Hepatocyte (in vitro differentiated cells): ENCODE results near the gene HBD. TPM values are rescaled to one million over a fixed set of nuclear protein-coding genes. Genes with fewer than 3 reads are reported as not detected.

Experiments used
- DNase-seq: peaks from one replicate; pipeline ENCODE4 v3.0.0-alpha.2; 2016; ENCODE audit warnings: low spot score
- H2AFZ ChIP-seq: fragments of 200-600 bp; sonication (generic); 2 replicates; pipeline ENCODE4 v1.6.0; 2016; ENCODE audit warnings: antibody characterized with exemption, mild to moderate bottlenecking
- H3K27ac ChIP-seq: fragments of 200-600 bp; sonication (generic); 2 replicates; pipeline ENCODE4 v1.5.1; 2016; ENCODE audit warnings: mild to moderate bottlenecking
- H3K27me3 ChIP-seq: fragments of 200-600 bp; sonication (generic); 2 replicates; pipeline ENCODE4 v1.6.1; 2016
- H3K36me3 ChIP-seq: fragments of 200-600 bp; sonication (generic); replicated peaks from 2 replicates; pipeline ENCODE4 v1.5.1; 2016; ENCODE audit warnings: low read depth; ENCODE audit not compliant: insufficient read depth
- H3K4me1 ChIP-seq: fragments of 200-600 bp; sonication (generic); 2 replicates; pipeline ENCODE4 v1.5.1; 2016; ENCODE audit warnings: mild to moderate bottlenecking, moderate library complexity; ENCODE audit not compliant: insufficient read depth
- H3K4me2 ChIP-seq: fragments of 200-600 bp; sonication (generic); 2 replicates; pipeline ENCODE4 v1.6.0; 2016
- H3K4me3 ChIP-seq: fragments of 200-600 bp; sonication (generic); 2 replicates; pipeline ENCODE4 v1.5.1; 2016; ENCODE audit warnings: mild to moderate bottlenecking
- H3K79me2 ChIP-seq: fragments of 200-600 bp; sonication (generic); 2 replicates; pipeline ENCODE4 v1.6.0; 2017; ENCODE audit warnings: mild to moderate bottlenecking
- H3K9me2 ChIP-seq: fragments of 200-600 bp; sonication (generic); replicated peaks from 2 replicates; pipeline ENCODE4 v1.6.0; 2017; ENCODE audit warnings: mild to moderate bottlenecking; ENCODE audit not compliant: insufficient read depth
- H3K9me3 ChIP-seq: fragments of 200-600 bp; sonication (generic); 2 replicates; pipeline ENCODE4 v1.5.1; 2016; ENCODE audit warnings: low read depth, mild to moderate bottlenecking
- H4K20me1 ChIP-seq: fragments of 200-600 bp; sonication (generic); 2 replicates; pipeline ENCODE4 v1.6.0; 2016; ENCODE audit warnings: mild to moderate bottlenecking; ENCODE audit not compliant: insufficient read depth, poor library complexity, severe bottlenecking
- CTCF ChIP-seq: fragments of 200-600 bp; sonication (generic); IDR thresholded peaks from 2 replicates; pipeline ENCODE4 v1.5.1; 2016; ENCODE audit warnings: antibody characterized with exemption, mild to moderate bottlenecking; ENCODE audit not compliant: poor library complexity
- EZH2 ChIP-seq: fragments of 200-600 bp; sonication (generic); IDR thresholded peaks from 2 replicates; pipeline ENCODE4 v1.6.1; 2016; ENCODE audit warnings: antibody characterized with exemption, mild to moderate bottlenecking, borderline replicate concordance
- EZH2phosphoT487 ChIP-seq: fragments of 200-600 bp; sonication (generic); IDR thresholded peaks from one replicate; pipeline ENCODE4 v1.6.1; 2018; ENCODE audit warnings: antibody characterized with exemption, mild to moderate bottlenecking, low read depth, moderate library complexity; ENCODE audit not compliant: unreplicated experiment, severe bottlenecking
- WGBS: methylation state at CpG from one replicate; pipeline ENCODE4 v1.1.6; 2016; ENCODE audit warnings: low lambda C conversion rate; ENCODE audit errors: missing lambda C conversion rate; 5-methylcytosine and 5-hydroxymethylcytosine counted together
- polyA plus RNA-seq: library from polyadenylated mRNA; unstranded; fragments of >200 nt; fragmentation: Nextera tagmentation; extraction: Ambion mirVana; gene quantifications from 2 replicates; pipeline ENCODE4 v1.2.1, GENCODE V29; 2016
- total RNA-seq: library from RNA; depleted of rRNA; stranded (reverse); fragments of >200 nt; gene quantifications from 2 replicates; pipeline ENCODE4 v1.2.3, GENCODE V29; 2014

Gene HBD
- total and polyA plus RNA-seq, 2 experiments from 2014 or later, result not detected

- TF ChIP-seq CTCF, result no peak
- TF ChIP-seq EZH2, result no peak
- TF ChIP-seq EZH2phosphoT487, result no peak
- Histone ChIP-seq H4K20me1 (no peaks in the 10 kb centered on the region), H3K9me2 (no peaks in the 10 kb centered on the region), H3K4me3 (no peak overlapping the region), H3K4me2 (no peak overlapping the region), H3K36me3 (no peaks in the 10 kb centered on the region), H3K27ac (no peak overlapping the region), H3K79me2 (no peaks in the 10 kb centered on the region), H3K27me3 (no peaks in the 10 kb centered on the region), H3K4me1 (no peaks in the 10 kb centered on the region), H2AFZ (no peak overlapping the region), H3K9me3 (no peaks in the 10 kb centered on the region)
- 90% methylated on average over 1 of the region's 1 CpG for WGBS
- DNase-seq, result no peak
These were observed 43.6 kb upstream of the HBD start for GRCh38 chr11:5277807-5278382.

- Histone ChIP-seq H3K9me3 (no peaks in the 10 kb centered on the region), H4K20me1 (no peaks in the 10 kb centered on the region), H3K27ac (no peak overlapping the region), H3K36me3 (no peaks in the 10 kb centered on the region), H3K27me3 (no peaks in the 10 kb centered on the region), H3K79me2 (no peaks in the 10 kb centered on the region), H3K4me3 (no peak overlapping the region), H3K4me2 (no peak overlapping the region), H3K4me1 (no peaks in the 10 kb centered on the region), H3K9me2 (no peaks in the 10 kb centered on the region), H2AFZ (no peak overlapping the region)
- no peak for TF ChIP-seq EZH2phosphoT487
- no peak for TF ChIP-seq EZH2
- TF ChIP-seq CTCF, result no peak
- DNase-seq, result no peak
- WGBS, result 89% methylated on average over 2 of the region's 2 CpGs
These were observed 42.4 kb upstream of the HBD start for GRCh38 chr11:5276697-5277096.

GRCh38 chr11:5275369-5276110 is 41.3 kb upstream of the HBD start:
- DNase-seq, result no peak
- H3K4me2 ChIP-seq, result no peak overlapping the region
- no peaks in the 10 kb centered on the region for H3K4me1 ChIP-seq
- H3K79me2 ChIP-seq, result no peaks in the 10 kb centered on the region
- no peak overlapping the region for H2AFZ ChIP-seq
- H4K20me1 ChIP-seq, result no peaks in the 10 kb centered on the region
- H3K4me3 ChIP-seq, result no peak overlapping the region
- TF ChIP-seq EZH2, result no peak
- TF ChIP-seq EZH2phosphoT487, result no peak
- no peak for TF ChIP-seq CTCF
- WGBS, result 66% methylated on average over 6 of the region's 6 CpGs
- no peak overlapping the region for H3K27ac ChIP-seq
- H3K9me2 ChIP-seq, result no peaks in the 10 kb centered on the region
- no peaks in the 10 kb centered on the region for H3K36me3 ChIP-seq
- H3K27me3 ChIP-seq, result no peaks in the 10 kb centered on the region
- H3K9me3 ChIP-seq, result no peaks in the 10 kb centered on the region
